Stimulated activated CD8-positive, alpha-beta memory T cell treated with anti-CD3 and anti-CD28 coated beads, Interleukin-12 subunit alpha, Interleukin-12 subunit beta, amount 100 ng/mL, for 1 hour (primary cell): ENCODE measurements around the gene SYT1.
"Not testable (repeated sequence)": the region's sequence is repeated elsewhere in the genome, so short reads cannot be mapped to it uniquely, and the experiment has no call there.

Source experiments
- DNase-seq: peaks from one replicate; pipeline ENCODE4 v3.0.0-alpha.2; 2020; ENCODE audit warnings: low read depth

The SYT1 gene

GRCh38 chr12:78864403-78864869 lies at the start of gene SYT1:
SYT1 (plus strand) TSS chr12:78864774.
- no peak for DNase-seq

- no peak for DNase-seq
These were observed 46.1 kb upstream of the SYT1 start for GRCh38 chr12:78818487-78818886.

GRCh38 chr12:78820946-78821345 lies 43.6 kb upstream of the SYT1 start:
- DNase-seq = no peak

- no peak for DNase-seq
These were observed 39.7 kb upstream of the SYT1 start for GRCh38 chr12:78824918-78825317.

GRCh38 chr12:78829690-78830089 lies 34.9 kb upstream of the SYT1 start:
- DNase-seq = no peak

GRCh38 chr12:78835493-78835892 lies 29.1 kb upstream of the SYT1 start:
- DNase-seq = no peak

GRCh38 chr12:78840518-78841019 lies 24.0 kb upstream of the SYT1 start:
- not testable (repeated sequence) for DNase-seq

GRCh38 chr12:78853231-78853630 lies 11.3 kb upstream of the SYT1 start:
- no peak for DNase-seq

GRCh38 chr12:78863482-78864402 lies 832 bp upstream of the SYT1 start:
- DNase-seq = no peak

GRCh38 chr12:78864870-78865463 lies 393 bp downstream of the SYT1 start:
- no peak for DNase-seq

- no peak for DNase-seq
These were observed 942 bp downstream of the SYT1 start for GRCh38 chr12:78865516-78865915.

- no peak for DNase-seq
These were observed 1.9 kb downstream of the SYT1 start for GRCh38 chr12:78866518-78866917.

- no peak for DNase-seq
These were observed 6.0 kb downstream of the SYT1 start for GRCh38 chr12:78870539-78870938.

- DNase-seq = no peak
These were observed 7.0 kb downstream of the SYT1 start for GRCh38 chr12:78871566-78871965.

- no peak for DNase-seq
These were observed 13.9 kb downstream of the SYT1 start for GRCh38 chr12:78878459-78878858.

- DNase-seq = no peak
These were observed 14.3 kb downstream of the SYT1 start for GRCh38 chr12:78878866-78879265.

GRCh38 chr12:78880078-78880477 lies 15.5 kb downstream of the SYT1 start:
- DNase-seq = no peak

- DNase-seq = no peak
These were observed 17.1 kb downstream of the SYT1 start for GRCh38 chr12:78881685-78882084.

GRCh38 chr12:78885466-78885865 lies 20.9 kb downstream of the SYT1 start:
- no peak for DNase-seq

- DNase-seq = no peak
These were observed 22.3 kb downstream of the SYT1 start for GRCh38 chr12:78886719-78887407.

- no peak for DNase-seq
These were observed 22.9 kb downstream of the SYT1 start for GRCh38 chr12:78887444-78887843.

- no peak for DNase-seq
These were observed 24.0 kb downstream of the SYT1 start for GRCh38 chr12:78888568-78888967.
